H1 (cell line): ENCODE results near the gene QSER1. TPM values are rescaled to one million over a fixed set of nuclear protein-coding genes. Genes with fewer than 3 reads are reported as not detected.

Experiments
- CTCF ChIA-PET: fragments of 300-600 bp; sonication (Branson Sonifier 250); formaldehyde crosslinking; loops from one replicate; lab custom pipeline; 2021; ENCODE audit not compliant: partially characterized antibody; lab: Charles Lee
- POLR2A ChIA-PET: fragments of 300-600 bp; sonication (Branson Sonifier 250); formaldehyde crosslinking; loops from one replicate; lab custom pipeline; 2021; ENCODE audit warnings: inconsistent platforms; ENCODE audit not compliant: partially characterized antibody; lab: Charles Lee
- DNase-seq, 2 experiments: peaks; one replicate each; pipeline versions ENCODE4 v3.0.0 to v3.0.0-alpha.2; 2010 to 2022; ENCODE audit warnings: low spot score in 2 of 2, low read depth in 1 of 2, mixed read lengths in 1 of 2
- FAIRE-seq: peaks from 2 replicates; lab custom pipeline; 2011; peaks lifted over from hg19 to GRCh38; lab: Jason Lieb, UNC
- H2AFZ ChIP-seq: 2 replicates; pipeline ENCODE4 v1.8.1; 2012; ENCODE audit warnings: low read length, inconsistent platforms
- H2AK5ac ChIP-seq: 2 replicates; pipeline ENCODE4 v1.6.1; 2013; ENCODE audit warnings: low read depth, low read length
- H2BK120ac ChIP-seq: replicated peaks from 2 replicates; pipeline ENCODE3; 2013; ENCODE audit warnings: low read depth, low read length, inconsistent platforms
- H2BK12ac ChIP-seq: 2 replicates; pipeline ENCODE4 v1.6.1; 2013; ENCODE audit warnings: low read depth, low read length
- H2BK15ac ChIP-seq: 2 replicates; pipeline ENCODE4 v1.6.1; 2013; ENCODE audit warnings: low read length
- H2BK20ac ChIP-seq: 2 replicates; pipeline ENCODE4 v1.6.1; 2013; ENCODE audit warnings: low read length
- H2BK5ac ChIP-seq: 2 replicates; pipeline ENCODE4 v1.6.1; 2013; ENCODE audit warnings: low read depth, low read length
- H3K14ac ChIP-seq: 2 replicates; pipeline ENCODE4 v1.6.1; 2013; ENCODE audit warnings: inconsistent platforms; ENCODE audit not compliant: insufficient read length
- H3K18ac ChIP-seq: 2 replicates; pipeline ENCODE4 v1.6.1; 2013; ENCODE audit warnings: low read length; ENCODE audit errors: extremely low read depth
- H3K23ac ChIP-seq: 2 replicates; pipeline ENCODE4 v1.6.1; 2013; ENCODE audit warnings: inconsistent platforms; ENCODE audit not compliant: insufficient read length
- H3K23me2 ChIP-seq: 2 replicates; pipeline ENCODE4 v1.6.1; 2013; ENCODE audit warnings: low read depth, low read length
- H3K27ac ChIP-seq: 2 replicates; pipeline ENCODE4 v1.6.1; 2011; ENCODE audit warnings: low read depth, low read length, inconsistent platforms
- H3K27me3 ChIP-seq, 4 experiments: replicated peaks in 1 of 4; 1 replicate in 1 of 4; 2 replicates in 3 of 4; pipeline versions ENCODE4 v1.6.1 to v1.8.1; 2011 to 2013; ENCODE audit warnings: low read length in 3 of 4, mild to moderate bottlenecking in 3 of 4, inconsistent platforms in 2 of 4, mixed read lengths in 2 of 4, moderate library complexity in 1 of 4; ENCODE audit not compliant: control insufficient read depth in 3 of 4, insufficient read depth in 3 of 4; ENCODE audit errors: extremely low read depth in 1 of 4
- H3K36me3 ChIP-seq, 4 experiments: 2 replicates each; pipeline versions ENCODE4 v1.6.1 to v1.8.1; 2011 to 2013; ENCODE audit warnings: mild to moderate bottlenecking in 4 of 4, low read length in 3 of 4, moderate library complexity in 2 of 4, control low read depth in 1 of 4, inconsistent platforms in 1 of 4; ENCODE audit not compliant: insufficient read depth in 4 of 4, control insufficient read depth in 2 of 4
- H3K4ac ChIP-seq: replicated peaks from 2 replicates; pipeline ENCODE3; 2013; ENCODE audit warnings: low read length, low read depth, mixed read lengths, inconsistent platforms; ENCODE audit not compliant: insufficient read length
- H3K4me1 ChIP-seq, 4 experiments: replicated peaks in 1 of 4; 1 replicate in 1 of 4; 2 replicates in 3 of 4; pipeline versions ENCODE4 v1.6.1 to v1.8.1; 2011 to 2013; ENCODE audit warnings: low read length in 3 of 4, inconsistent platforms in 2 of 4, mixed read lengths in 1 of 4; ENCODE audit not compliant: insufficient read depth in 4 of 4, control insufficient read depth in 3 of 4
- H3K4me2 ChIP-seq, 2 experiments: 2 replicates each; pipeline versions ENCODE4 v1.6.1 to v1.8.1; 2011 to 2013; ENCODE audit warnings: low read depth in 2 of 2, low read length in 2 of 2, control low read depth in 1 of 2, inconsistent platforms in 1 of 2, mild to moderate bottlenecking in 1 of 2; ENCODE audit not compliant: insufficient read depth in 1 of 2
- H3K4me3 ChIP-seq, 4 experiments: fragments of 200-600, 300-600 bp in 1 of 4; sonication (generic), shearing (Covaris generic), sonication (Bioruptor Twin) in 1 of 4; 2 replicates each; pipeline versions ENCODE4 v1.5.1 to v1.8.1; 2011 to 2016; ENCODE audit warnings: low read length in 4 of 4, low read depth in 3 of 4, control low read depth in 2 of 4, inconsistent platforms in 2 of 4, mild to moderate bottlenecking in 2 of 4, mixed read lengths in 1 of 4, moderate library complexity in 1 of 4; ENCODE audit not compliant: insufficient read depth in 2 of 4; ENCODE audit errors: extremely low read depth in 1 of 4
- H3K56ac ChIP-seq: replicated peaks from 2 replicates; pipeline ENCODE3; 2013; ENCODE audit warnings: low read depth, mild to moderate bottlenecking, mixed read lengths, low read length, inconsistent platforms; ENCODE audit not compliant: insufficient read length
- H3K79me1 ChIP-seq: 2 replicates; pipeline ENCODE4 v1.6.1; 2013; ENCODE audit warnings: low read depth, low read length, control low read depth
- H3K79me2 ChIP-seq, 2 experiments: 2 replicates each; pipeline versions ENCODE4 v1.6.1 to v1.8.1; 2012 to 2013; ENCODE audit warnings: low read length in 2 of 2, mild to moderate bottlenecking in 2 of 2, inconsistent platforms in 1 of 2; ENCODE audit not compliant: insufficient read depth in 2 of 2, control insufficient read depth in 1 of 2
- H3K9ac ChIP-seq, 4 experiments: replicated peaks in 1 of 4; 1 replicate in 1 of 4; 2 replicates in 3 of 4; pipeline versions ENCODE4 v1.6.1 to v1.8.1; 2011 to 2013; ENCODE audit warnings: low read depth in 3 of 4, low read length in 3 of 4, control low read depth in 2 of 4, mild to moderate bottlenecking in 2 of 4, moderate library complexity in 2 of 4, inconsistent platforms in 1 of 4; ENCODE audit errors: extremely low read depth in 1 of 4
- H3K9me3 ChIP-seq, 2 experiments: 2 replicates each; pipeline versions ENCODE4 v1.6.1 to v1.8.1; 2012 to 2013; ENCODE audit warnings: mild to moderate bottlenecking in 2 of 2, moderate library complexity in 2 of 2, control low read depth in 1 of 2, inconsistent platforms in 1 of 2, low read depth in 1 of 2, low read length in 1 of 2, mixed read lengths in 1 of 2; ENCODE audit not compliant: insufficient read depth in 2 of 2
- H4K20me1 ChIP-seq, 2 experiments: replicated peaks in 1 of 2; 2 replicates each; pipeline versions ENCODE3 to v1.8.1; 2011 to 2013; ENCODE audit warnings: inconsistent platforms in 2 of 2, low read length in 2 of 2, mild to moderate bottlenecking in 1 of 2; ENCODE audit not compliant: insufficient read depth in 2 of 2, control insufficient read depth in 1 of 2
- H4K5ac ChIP-seq: 2 replicates; pipeline ENCODE4 v1.6.1; 2013; ENCODE audit warnings: low read length, low read depth, mixed read lengths, inconsistent platforms; ENCODE audit not compliant: insufficient read length
- H4K8ac ChIP-seq: 2 replicates; pipeline ENCODE4 v1.8.0; 2013; ENCODE audit warnings: mild to moderate bottlenecking, moderate library complexity, low read length, inconsistent platforms; ENCODE audit not compliant: insufficient read depth; ENCODE audit errors: extremely low read depth
- H4K91ac ChIP-seq: replicated peaks from 2 replicates; pipeline ENCODE3; 2013; ENCODE audit warnings: low read length, mixed read lengths, inconsistent platforms; ENCODE audit not compliant: insufficient read length
- WGBS, 2 experiments: shearing (Covaris generic) in 1 of 2; methylation state at CpG; one replicate each; pipeline versions ENCODE4 v1.1.6 to v1.1.7; 2013 to 2015; ENCODE audit warnings: low lambda C conversion rate in 2 of 2, mixed read lengths in 2 of 2, inconsistent platforms in 1 of 2, low coverage in 1 of 2, missing lambda C conversion rate in 1 of 2; ENCODE audit not compliant: insufficient replicate concordance in 2 of 2, insufficient coverage in 1 of 2, insufficient read length in 1 of 2; ENCODE audit errors: extremely low coverage in 1 of 2, missing lambda C conversion rate in 1 of 2; 5-methylcytosine and 5-hydroxymethylcytosine counted together
- polyA plus RNA-seq, 7 experiments: library from polyadenylated mRNA; depleted of rRNA in 3 of 7; stranded (reverse) in 5 of 7; unstranded in 2 of 7; fragments of >200 nt in 5 of 7; fragments of 200-250 nt in 2 of 7; gene quantifications; 1 replicate in 5 of 7; 2 replicates in 1 of 7; 4 replicates in 1 of 7; pipeline versions ENCODE4 v1.2.1 to v1.2.3, GENCODE V29; 2011 to 2013; ENCODE audit warnings: missing spikeins in 2 of 7, mixed read lengths in 2 of 7
- total RNA-seq: library from RNA; stranded (reverse); fragmentation: NEBNext Ultra II Directional; extraction: Animal tissue kit (Norgen Biotek cat#: 25700); gene quantifications from 2 replicates; pipeline ENCODE4 v1.2.1, GENCODE V29; 2021
- TF ChIP-seq, protein P1 (sequence below): IDR thresholded peaks from 2 replicates; pipeline ENCODE4 v1.6.1; 2011; ENCODE audit warnings: low read depth, mild to moderate bottlenecking, low read length; ENCODE audit not compliant: insufficient read depth

The QSER1 gene
- total and polyA plus RNA-seq, 2 of the 8 experiments (the other 6 are each of a cell fraction or from before 2014, with no cell fraction given): 29.3 to 117 TPM

DNA sequence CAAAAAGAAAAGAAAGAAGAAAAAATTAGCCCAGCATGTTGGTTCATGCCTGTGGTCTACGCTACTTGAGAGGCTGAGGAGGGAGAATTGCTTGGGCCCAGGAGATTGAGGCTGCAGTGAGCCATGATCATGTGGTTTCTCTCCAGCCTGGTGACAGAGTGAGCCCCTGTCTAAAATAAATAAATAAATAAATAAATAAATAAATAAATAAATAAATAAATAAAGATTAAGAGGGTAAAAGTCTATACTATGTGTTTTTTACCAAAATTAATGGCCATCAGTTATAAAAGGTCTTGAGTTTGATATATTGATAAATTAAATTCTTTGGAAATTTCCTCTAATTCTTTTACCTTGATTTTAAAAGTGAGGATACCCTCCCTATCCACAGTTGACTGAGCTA lies 97.9 kb downstream of the QSER1 start:
- POLR2A ChIA-PET: no interaction called here
- 63% methylated on average over 1 of the region's 1 CpG; no CpG with 5 or more reads in 1 of the 2 experiments for WGBS, 2 experiments
- Histone ChIP-seq H3K14ac (no peak overlapping the region), H3K23ac (no peak overlapping the region), H3K4ac (no peak overlapping the region), H3K9ac (no peak overlapping the region), H3K4me1 (peaks cover 0 to 2% (median 0%) of the 10 kb centered on the region in 4 experiments; a peak in 1 of 7 replicates), H3K9me3 (peaks cover 0 to 7% of the 10 kb centered on the region in 2 experiments; a peak in 1 of 4 replicates), H3K79me1 (no peaks in the 10 kb centered on the region), H2AK5ac (no peak overlapping the region), H2BK120ac (no peak overlapping the region), H3K56ac (no peak overlapping the region), H4K5ac (no peak overlapping the region), H3K36me3 (no peaks in the 10 kb centered on the region), H3K23me2 (no peaks in the 10 kb centered on the region), H4K20me1 (no peaks in the 10 kb centered on the region), H2BK15ac (no peak overlapping the region), H2AFZ (no peak overlapping the region), H3K27ac (no peak overlapping the region), H3K4me3 (no peak overlapping the region), H3K18ac (no peak overlapping the region), H4K91ac (no peak overlapping the region), H2BK12ac (no peak overlapping the region), H3K4me2 (no peak overlapping the region), H2BK5ac (no peak overlapping the region), H3K79me2 (no peaks in the 10 kb centered on the region), H4K8ac (no peak overlapping the region), H2BK20ac (no peak overlapping the region), H3K27me3 (no peaks in the 10 kb centered on the region)
- DNase-seq (no peak), FAIRE-seq (no peak)
- CTCF ChIA-PET: no interaction called here
- TF ChIP-seq, protein P1, sequence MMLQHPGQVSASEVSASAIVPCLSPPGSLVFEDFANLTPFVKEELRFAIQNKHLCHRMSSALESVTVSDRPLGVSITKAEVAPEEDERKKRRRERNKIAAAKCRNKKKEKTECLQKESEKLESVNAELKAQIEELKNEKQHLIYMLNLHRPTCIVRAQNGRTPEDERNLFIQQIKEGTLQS: no peak
